HG03442 (cell line): ENCODE results near the gene PAFAH2.
"Not testable (repeated sequence)": the region's sequence is repeated elsewhere in the genome, so short reads cannot be mapped to it uniquely, and the experiment has no call there.

ENCODE experiments used
- ATAC-seq: cut with Tn5 transposase; IDR thresholded peaks from one replicate; pipeline ENCODE4 v1.9.1; 2021; ENCODE audit warnings: mild to moderate bottlenecking, moderate library complexity; ENCODE audit not compliant: unreplicated experiment

PAFAH2 gene

GRCh38 chr1:25989440-25990234 is 8.2 kb downstream of the PAFAH2 start:
- no peak for ATAC-seq

- no peak for ATAC-seq
Measured at GRCh38 chr1:25987951-25988350, 9.9 kb downstream of the PAFAH2 start.

GRCh38 chr1:25986773-25987172 is 11.1 kb downstream of the PAFAH2 start:
- not testable (repeated sequence) for ATAC-seq

GRCh38 chr1:25985670-25986069 is 12.2 kb downstream of the PAFAH2 start:
- ATAC-seq = no peak

- ATAC-seq = no peak
Measured at GRCh38 chr1:25985171-25985570, 12.7 kb downstream of the PAFAH2 start.

GRCh38 chr1:25979210-25979609 is 18.7 kb downstream of the PAFAH2 start:
- ATAC-seq = no peak

- no peak for ATAC-seq
Measured at GRCh38 chr1:25978403-25978802, 19.5 kb downstream of the PAFAH2 start.

GRCh38 chr1:25977801-25978200 is 20.1 kb downstream of the PAFAH2 start:
- no peak for ATAC-seq

- ATAC-seq = no peak
Measured at GRCh38 chr1:25973610-25974321, 24.1 kb downstream of the PAFAH2 start.

GRCh38 chr1:25971811-25972180 is 26.1 kb downstream of the PAFAH2 start:
- no peak for ATAC-seq

- ATAC-seq = no peak
Measured at GRCh38 chr1:25971066-25971810, 26.6 kb downstream of the PAFAH2 start.

- ATAC-seq = no peak
Measured at GRCh38 chr1:25967308-25967707, 30.6 kb downstream of the PAFAH2 start.

GRCh38 chr1:25959611-25960010 is 38.3 kb downstream of the PAFAH2 start:
- no peak for ATAC-seq

GRCh38 chr1:25958465-25958864 is 39.4 kb downstream of the PAFAH2 start:
- no peak for ATAC-seq

- no peak for ATAC-seq
Measured at GRCh38 chr1:25955553-25955952, 42.3 kb downstream of the PAFAH2 start.

- ATAC-seq = no peak
Measured at GRCh38 chr1:25954282-25954938, 43.5 kb downstream of the PAFAH2 start.

- ATAC-seq = no peak
Measured at GRCh38 chr1:25952841-25953401, 44.9 kb downstream of the PAFAH2 start.

GRCh38 chr1:25948641-25949040 is 49.2 kb downstream of the PAFAH2 start:
- ATAC-seq = no peak

- no peak for ATAC-seq
Measured at GRCh38 chr1:25947027-25947426, 50.8 kb downstream of the PAFAH2 start.

- no peak for ATAC-seq
Measured at GRCh38 chr1:25945761-25946160, 52.1 kb downstream of the PAFAH2 start.

- no peak for ATAC-seq
Measured at GRCh38 chr1:25944986-25945385, 52.9 kb downstream of the PAFAH2 start.
